Loucy (cell line): ENCODE measurements around the gene SYCP2L.

Source experiments
- EZH2phosphoT487 ChIP-seq: fragments of 200-600 bp; IDR thresholded peaks from 2 replicates; pipeline ENCODE4 v1.6.1; 2018; ENCODE audit warnings: antibody characterized with exemption, mild to moderate bottlenecking, moderate library complexity, borderline replicate concordance
- TF ChIP-seq, protein P1 (sequence below): fragments of 200-600 bp; sonication (generic); conservative IDR thresholded peaks from 2 replicates; pipeline ENCODE4 v1.5.1; 2014; ENCODE audit warnings: mild to moderate bottlenecking, antibody characterized with exemption, low read length

DNA sequence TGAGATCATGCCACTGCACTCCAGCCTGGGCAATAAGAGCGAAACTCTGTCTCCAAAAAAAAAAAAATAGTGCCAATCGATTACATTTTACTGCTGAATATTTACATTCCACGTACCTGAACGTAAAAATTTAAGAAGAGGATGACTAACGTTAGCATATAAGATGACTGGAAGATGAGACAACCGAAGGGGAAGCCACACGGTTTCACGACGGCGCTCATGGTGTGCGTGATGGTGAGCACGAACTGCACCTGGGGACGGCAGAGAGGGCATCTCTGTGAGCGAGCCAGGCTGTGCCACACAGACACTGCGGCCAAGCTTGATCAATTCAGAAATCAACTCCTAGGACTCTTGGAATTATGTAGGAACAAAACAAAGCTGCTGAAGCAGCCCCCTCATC lies 102.7 kb downstream of the SYCP2L start:
- TF ChIP-seq, protein P1, sequence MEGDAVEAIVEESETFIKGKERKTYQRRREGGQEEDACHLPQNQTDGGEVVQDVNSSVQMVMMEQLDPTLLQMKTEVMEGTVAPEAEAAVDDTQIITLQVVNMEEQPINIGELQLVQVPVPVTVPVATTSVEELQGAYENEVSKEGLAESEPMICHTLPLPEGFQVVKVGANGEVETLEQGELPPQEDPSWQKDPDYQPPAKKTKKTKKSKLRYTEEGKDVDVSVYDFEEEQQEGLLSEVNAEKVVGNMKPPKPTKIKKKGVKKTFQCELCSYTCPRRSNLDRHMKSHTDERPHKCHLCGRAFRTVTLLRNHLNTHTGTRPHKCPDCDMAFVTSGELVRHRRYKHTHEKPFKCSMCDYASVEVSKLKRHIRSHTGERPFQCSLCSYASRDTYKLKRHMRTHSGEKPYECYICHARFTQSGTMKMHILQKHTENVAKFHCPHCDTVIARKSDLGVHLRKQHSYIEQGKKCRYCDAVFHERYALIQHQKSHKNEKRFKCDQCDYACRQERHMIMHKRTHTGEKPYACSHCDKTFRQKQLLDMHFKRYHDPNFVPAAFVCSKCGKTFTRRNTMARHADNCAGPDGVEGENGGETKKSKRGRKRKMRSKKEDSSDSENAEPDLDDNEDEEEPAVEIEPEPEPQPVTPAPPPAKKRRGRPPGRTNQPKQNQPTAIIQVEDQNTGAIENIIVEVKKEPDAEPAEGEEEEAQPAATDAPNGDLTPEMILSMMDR = no peak
- TF ChIP-seq EZH2phosphoT487 = no peak
